ENCODE results near the gene TJAP1. TPM values are rescaled to one million over a fixed set of nuclear protein-coding genes. Genes with fewer than 3 reads are reported as not detected.

TJAP1 gene
- total and polyA plus RNA-seq, 2 donors (not counting 3 experiments of a cell fraction or from before 2014, with no cell fraction given), result 28.4 to 31.8 TPM

- H3K9me3 ChIP-seq (replicated peaks; ENCODE audit: control insufficient read depth, insufficient read depth, low read length), result no peaks in the 10 kb centered on the region
- H3K9me1 ChIP-seq (replicated peaks; ENCODE audit: control insufficient read depth, extremely low read depth, insufficient read depth, low read length), result no peaks in the 10 kb centered on the region
- H3K4me1 ChIP-seq (ENCODE audit: control insufficient read depth, extremely low read depth, insufficient read depth, low read length), result peaks cover 19% of the 10 kb centered on the region
- intact Hi-C loops (cut with micrococcal nuclease), result no loop called here
- H3K27ac ChIP-seq (ENCODE audit: insufficient read depth, low read depth, low read length), result no peak overlapping the region
- DNase-seq (ENCODE audit: low read depth, low spot score) (no peak), FAIRE-seq (no peak)
- no peak for TF ChIP-seq POLR2AphosphoS5 (IDR thresholded peaks at IDR 0.05; ENCODE audit: insufficient read depth, low read depth, low read length)
- no peak for TF ChIP-seq MYC (IDR thresholded peaks at IDR 0.05; ENCODE audit: low read depth, low read length)
- no peak for TF ChIP-seq GATA2 (IDR thresholded peaks at IDR 0.05; ENCODE audit: insufficient read depth, insufficient read length, low read depth, low read length)
- TF ChIP-seq EZH2 (IDR thresholded peaks at IDR 0.05; ENCODE audit: borderline replicate concordance, low read depth, low read length, severe bottlenecking), result no peak
- no peak for TF ChIP-seq CTCF (IDR thresholded peaks at IDR 0.05; ENCODE audit: extremely low read depth in 1 of 2, insufficient read depth in 1 of 2, low read depth in 1 of 2, low read length in 2 of 2)
- no peak for TF ChIP-seq POLR2A (IDR thresholded peaks at IDR 0.05; ENCODE audit: low read depth, low read length)
- TF ChIP-seq, protein P1, sequence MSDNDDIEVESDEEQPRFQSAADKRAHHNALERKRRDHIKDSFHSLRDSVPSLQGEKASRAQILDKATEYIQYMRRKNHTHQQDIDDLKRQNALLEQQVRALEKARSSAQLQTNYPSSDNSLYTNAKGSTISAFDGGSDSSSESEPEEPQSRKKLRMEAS (IDR thresholded peaks at IDR 0.05; ENCODE audit: insufficient read depth, insufficient read length), result no peak
- TF ChIP-seq FOS (IDR thresholded peaks at IDR 0.05; ENCODE audit: borderline replicate concordance, insufficient read depth, low read length), result no peak
- no peak overlapping the region for H3K4me3 ChIP-seq (replicated peaks in 1 of 3; ENCODE audit: insufficient read depth in 1 of 3, low read depth in 1 of 3, low read length in 3 of 3)
- H3K9ac ChIP-seq (replicated peaks; ENCODE audit: extremely low read depth, insufficient read depth, low read length), result no peak overlapping the region
- H3K36me3 ChIP-seq (ENCODE audit: control insufficient read depth in 2 of 2, extremely low read depth in 1 of 2, insufficient read depth in 2 of 2, low read length in 2 of 2), result no peaks in the 10 kb centered on the region
- no peak overlapping the region for H2AFZ ChIP-seq (ENCODE audit: low read depth, low read length)
- H3K4me2 ChIP-seq (ENCODE audit: insufficient read depth, low read length), result no peak overlapping the region
- BruUV-seq (replicated peaks), result no TSS peak
- ChIA-PET CTCF (interaction anchor here (0.6 to 19.0 kb wide), 4 partner anchors 13 to 265 kb away, joined by 3 to 289 read pairs (median 30); partner anchors contain the start of genes DLK2 and DNPH1), POLR2A (no interaction called here)
- no peaks in the 10 kb centered on the region for H3K27me3 ChIP-seq (ENCODE audit: control insufficient read depth in 2 of 2, insufficient read depth in 2 of 2, low read length in 2 of 2)
- no peaks in the 10 kb centered on the region for H4K20me1 ChIP-seq (replicated peaks; ENCODE audit: control insufficient read depth, extremely low read depth, insufficient read depth, low read length)
- dilution Hi-C loops (cut with MboI; ENCODE audit: extremely low pct_ligation_motif_present, low sequenced_read_pairs), result no loop called here
- no peaks in the 10 kb centered on the region for H3K79me2 ChIP-seq (ENCODE audit: control insufficient read depth, insufficient read depth, low read length)
Measured at GRCh38 chr6:43494321-43494720, 17.0 kb downstream of the TJAP1 start.
